Tongue (tissue), 2 donors: ENCODE results near the gene KAZN. TPM values are rescaled to one million over a fixed set of nuclear protein-coding genes. Genes with fewer than 3 reads are reported as not detected.

ENCODE experiments used
- DNase-seq: peaks from one replicate; pipeline ENCODE4 v3.0.0-alpha.2; 2015
- total RNA-seq: library from RNA; depleted of rRNA; stranded (reverse); fragments of >200 nt; gene quantifications from one replicate; pipeline ENCODE4 v1.2.3, GENCODE V29; 2014

The KAZN gene
- total RNA-seq, 1 donor from 2014 or later: 12.3 TPM

GRCh38 chr1:15145327-15145726 lies 546.8 kb downstream of the KAZN start:
- no peak for DNase-seq

- peak; percentile 51 for DNase-seq
Observed at GRCh38 chr1:15146142-15146680, 547.7 kb downstream of the KAZN start.

- no peak for DNase-seq
Observed at GRCh38 chr1:15146971-15147376, 548.5 kb downstream of the KAZN start.

- no peak for DNase-seq
Observed at GRCh38 chr1:15148004-15148403, 549.5 kb downstream of the KAZN start.

- DNase-seq: no peak
Observed at GRCh38 chr1:15148475-15148874, 550.0 kb downstream of the KAZN start.

- no peak for DNase-seq
Observed at GRCh38 chr1:15148941-15149340, 550.5 kb downstream of the KAZN start.

GRCh38 chr1:15150376-15150775 lies 551.9 kb downstream of the KAZN start:
- DNase-seq: no peak

GRCh38 chr1:15151377-15151806 lies 552.9 kb downstream of the KAZN start:
- peak; percentile 51 for DNase-seq

- no peak for DNase-seq
Observed at GRCh38 chr1:15151871-15152270, 553.4 kb downstream of the KAZN start.

GRCh38 chr1:15152318-15153183 lies 554.1 kb downstream of the KAZN start:
- DNase-seq: peak; percentile 95

- peak; percentile 89 for DNase-seq
Observed at GRCh38 chr1:15153184-15153841, 554.8 kb downstream of the KAZN start, which contains the start of gene TMEM51. TMEM51 (plus strand) TSS chr1:15153747; CDS start chr1:15215088, 61,341 bp downstream.

GRCh38 chr1:15153842-15154479 lies 555.5 kb downstream of the KAZN start:
- peak; percentile 83 for DNase-seq

GRCh38 chr1:15154480-15155036 lies 556.1 kb downstream of the KAZN start:
- DNase-seq: peak; percentile 36

GRCh38 chr1:15155191-15155590 lies 556.7 kb downstream of the KAZN start:
- no peak for DNase-seq

- DNase-seq: peak; percentile 88
Observed at GRCh38 chr1:15155888-15156741, 557.6 kb downstream of the KAZN start.

GRCh38 chr1:15156807-15157380 lies 558.4 kb downstream of the KAZN start:
- peak; percentile 61 for DNase-seq

- no peak for DNase-seq
Observed at GRCh38 chr1:15157524-15158399, 559.3 kb downstream of the KAZN start.

- DNase-seq: no peak
Observed at GRCh38 chr1:15158506-15159165, 560.2 kb downstream of the KAZN start.

- no peak for DNase-seq
Observed at GRCh38 chr1:15159166-15159555, 560.7 kb downstream of the KAZN start.
